HEK293 (cell line): ENCODE data around the gene MRPS2.

Source experiments
- KLF10 ChIP-seq: fragments of 450-650 bp; IDR thresholded peaks from 2 replicates; pipeline ENCODE4 v1.5.1; 2018; ENCODE audit warnings: missing biosample characterization, mild to moderate bottlenecking, missing genetic modification characterization
- ZBTB1 ChIP-seq: fragments of 450-650 bp; formaldehyde crosslinking; IDR thresholded peaks from 2 replicates; pipeline ENCODE4 v1.5.1; 2016; ENCODE audit warnings: missing biosample characterization, missing genetic modification characterization
- ZEB2 ChIP-seq: fragments of 450-650 bp; formaldehyde crosslinking; IDR thresholded peaks from 2 replicates; pipeline ENCODE4 v1.5.1; 2016; ENCODE audit warnings: missing biosample characterization, missing genetic modification characterization
- ZNF529 ChIP-seq: fragments of 450-650 bp; formaldehyde crosslinking; IDR thresholded peaks from 2 replicates; pipeline ENCODE4 v1.5.1; 2017; ENCODE audit warnings: missing genetic modification characterization, missing biosample characterization; ENCODE audit not compliant: insufficient replicate concordance
- ZNF561 ChIP-seq: fragments of 450-650 bp; IDR thresholded peaks from 2 replicates; pipeline ENCODE4 v1.5.1; 2018; ENCODE audit warnings: missing biosample characterization, missing genetic modification characterization, borderline replicate concordance
- ZSCAN30 ChIP-seq: fragments of 450-650 bp; IDR thresholded peaks from 2 replicates; pipeline ENCODE4 v1.5.1; 2018; ENCODE audit warnings: missing biosample characterization, mild to moderate bottlenecking, missing genetic modification characterization, moderate library complexity
- TF ChIP-seq, protein P1 (sequence below): fragments of 450-650 bp; formaldehyde crosslinking; IDR thresholded peaks from 2 replicates; pipeline ENCODE4; 2016; ENCODE audit warnings: missing biosample characterization, missing genetic modification characterization
- TF ChIP-seq, protein P2 (sequence below): fragments of 450-650 bp; formaldehyde crosslinking; IDR thresholded peaks from 2 replicates; pipeline ENCODE4 v1.5.1; 2016; ENCODE audit warnings: missing biosample characterization, missing genetic modification characterization
- TF ChIP-seq, protein P3 (sequence below): fragments of 450-650 bp; formaldehyde crosslinking; IDR thresholded peaks from 2 replicates; pipeline ENCODE4 v1.5.1; 2016; ENCODE audit warnings: missing biosample characterization, missing genetic modification characterization
- TF ChIP-seq, protein P4 (sequence below): fragments of 450-650 bp; formaldehyde crosslinking; IDR thresholded peaks from 2 replicates; pipeline ENCODE4 v1.5.1; 2016; ENCODE audit warnings: missing biosample characterization, missing genetic modification characterization
- TF ChIP-seq, protein P5 (sequence below): fragments of 450-650 bp; formaldehyde crosslinking; IDR thresholded peaks from 2 replicates; pipeline ENCODE4 v1.5.1; 2016; ENCODE audit warnings: missing biosample characterization, missing genetic modification characterization

DNA sequence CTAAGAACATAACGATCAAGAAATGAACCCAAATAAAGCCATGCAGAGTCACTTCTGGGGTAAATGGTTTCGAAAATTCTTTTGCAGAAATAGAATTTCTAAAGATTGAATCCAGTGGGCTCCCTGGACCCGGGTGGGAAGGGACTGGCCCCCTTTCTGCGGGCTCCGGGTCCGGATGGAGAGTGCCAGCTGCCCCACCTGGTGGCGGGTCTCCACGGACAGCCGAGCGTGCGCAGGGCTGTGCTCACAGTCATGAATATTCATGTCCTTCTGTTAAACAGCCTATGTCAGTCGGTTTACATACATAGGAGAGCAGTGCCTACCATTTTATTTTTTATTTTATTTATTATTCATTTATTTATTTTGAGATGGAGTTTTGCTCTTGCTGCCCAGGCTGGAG lies 25.6 kb upstream of the MRPS2 start:
- TF ChIP-seq ZSCAN30 (tag by site-specific recombination): no peak
- TF ChIP-seq, protein P1, sequence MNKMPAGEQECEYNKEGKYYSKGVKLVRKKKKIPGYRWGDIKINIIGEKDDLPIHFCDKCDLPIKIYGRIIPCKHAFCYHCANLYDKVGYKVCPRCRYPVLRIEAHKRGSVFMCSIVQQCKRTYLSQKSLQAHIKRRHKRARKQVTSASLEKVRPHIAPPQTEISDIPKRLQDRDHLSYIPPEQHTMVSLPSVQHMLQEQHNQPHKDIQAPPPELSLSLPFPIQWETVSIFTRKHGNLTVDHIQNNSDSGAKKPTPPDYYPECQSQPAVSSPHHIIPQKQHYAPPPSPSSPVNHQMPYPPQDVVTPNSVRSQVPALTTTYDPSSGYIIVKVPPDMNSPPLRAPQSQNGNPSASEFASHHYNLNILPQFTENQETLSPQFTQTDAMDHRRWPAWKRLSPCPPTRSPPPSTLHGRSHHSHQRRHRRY (tag by site-specific recombination): no peak
- TF ChIP-seq ZNF561 (tag by site-specific recombination): no peak
- TF ChIP-seq, protein P2, sequence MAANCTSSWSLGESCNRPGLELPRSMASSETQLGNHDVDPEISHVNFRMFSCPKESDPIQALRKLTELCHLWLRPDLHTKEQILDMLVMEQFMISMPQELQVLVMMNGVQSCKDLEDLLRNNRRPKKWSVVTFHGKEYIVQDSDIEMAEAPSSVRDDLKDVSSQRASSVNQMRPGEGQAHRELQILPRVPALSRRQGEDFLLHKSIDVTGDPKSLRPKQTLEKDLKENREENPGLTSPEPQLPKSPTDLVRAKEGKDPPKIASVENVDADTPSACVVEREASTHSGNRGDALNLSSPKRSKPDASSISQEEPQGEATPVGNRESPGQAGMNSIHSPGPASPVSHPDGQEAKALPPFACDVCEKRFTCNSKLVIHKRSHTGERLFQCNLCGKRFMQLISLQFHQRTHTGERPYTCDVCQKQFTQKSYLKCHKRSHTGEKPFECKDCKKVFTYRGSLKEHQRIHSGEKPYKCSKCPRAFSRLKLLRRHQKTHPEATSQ: no peak
- TF ChIP-seq, protein P3, sequence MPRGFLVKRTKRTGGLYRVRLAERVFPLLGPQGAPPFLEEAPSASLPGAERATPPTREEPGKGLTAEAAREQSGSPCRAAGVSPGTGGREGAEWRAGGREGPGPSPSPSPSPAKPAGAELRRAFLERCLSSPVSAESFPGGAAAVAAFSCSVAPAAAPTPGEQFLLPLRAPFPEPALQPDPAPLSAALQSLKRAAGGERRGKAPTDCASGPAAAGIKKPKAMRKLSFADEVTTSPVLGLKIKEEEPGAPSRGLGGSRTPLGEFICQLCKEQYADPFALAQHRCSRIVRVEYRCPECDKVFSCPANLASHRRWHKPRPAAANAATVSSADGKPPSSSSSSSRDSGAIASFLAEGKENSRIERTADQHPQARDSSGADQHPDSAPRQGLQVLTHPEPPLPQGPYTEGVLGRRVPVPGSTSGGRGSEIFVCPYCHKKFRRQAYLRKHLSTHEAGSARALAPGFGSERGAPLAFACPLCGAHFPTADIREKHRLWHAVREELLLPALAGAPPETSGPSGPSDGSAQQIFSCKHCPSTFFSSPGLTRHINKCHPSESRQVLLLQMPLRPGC (tag by site-specific recombination): no peak
- TF ChIP-seq, protein P4, sequence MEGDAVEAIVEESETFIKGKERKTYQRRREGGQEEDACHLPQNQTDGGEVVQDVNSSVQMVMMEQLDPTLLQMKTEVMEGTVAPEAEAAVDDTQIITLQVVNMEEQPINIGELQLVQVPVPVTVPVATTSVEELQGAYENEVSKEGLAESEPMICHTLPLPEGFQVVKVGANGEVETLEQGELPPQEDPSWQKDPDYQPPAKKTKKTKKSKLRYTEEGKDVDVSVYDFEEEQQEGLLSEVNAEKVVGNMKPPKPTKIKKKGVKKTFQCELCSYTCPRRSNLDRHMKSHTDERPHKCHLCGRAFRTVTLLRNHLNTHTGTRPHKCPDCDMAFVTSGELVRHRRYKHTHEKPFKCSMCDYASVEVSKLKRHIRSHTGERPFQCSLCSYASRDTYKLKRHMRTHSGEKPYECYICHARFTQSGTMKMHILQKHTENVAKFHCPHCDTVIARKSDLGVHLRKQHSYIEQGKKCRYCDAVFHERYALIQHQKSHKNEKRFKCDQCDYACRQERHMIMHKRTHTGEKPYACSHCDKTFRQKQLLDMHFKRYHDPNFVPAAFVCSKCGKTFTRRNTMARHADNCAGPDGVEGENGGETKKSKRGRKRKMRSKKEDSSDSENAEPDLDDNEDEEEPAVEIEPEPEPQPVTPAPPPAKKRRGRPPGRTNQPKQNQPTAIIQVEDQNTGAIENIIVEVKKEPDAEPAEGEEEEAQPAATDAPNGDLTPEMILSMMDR: peak; percentile 29; the same call in 1 of the 2 replicates
- no peak for TF ChIP-seq ZEB2 (tag by site-specific recombination)
- no peak for TF ChIP-seq ZBTB1 (tag by site-specific recombination)
- TF ChIP-seq ZNF529 (tag by site-specific recombination): no peak
- TF ChIP-seq, protein P5, sequence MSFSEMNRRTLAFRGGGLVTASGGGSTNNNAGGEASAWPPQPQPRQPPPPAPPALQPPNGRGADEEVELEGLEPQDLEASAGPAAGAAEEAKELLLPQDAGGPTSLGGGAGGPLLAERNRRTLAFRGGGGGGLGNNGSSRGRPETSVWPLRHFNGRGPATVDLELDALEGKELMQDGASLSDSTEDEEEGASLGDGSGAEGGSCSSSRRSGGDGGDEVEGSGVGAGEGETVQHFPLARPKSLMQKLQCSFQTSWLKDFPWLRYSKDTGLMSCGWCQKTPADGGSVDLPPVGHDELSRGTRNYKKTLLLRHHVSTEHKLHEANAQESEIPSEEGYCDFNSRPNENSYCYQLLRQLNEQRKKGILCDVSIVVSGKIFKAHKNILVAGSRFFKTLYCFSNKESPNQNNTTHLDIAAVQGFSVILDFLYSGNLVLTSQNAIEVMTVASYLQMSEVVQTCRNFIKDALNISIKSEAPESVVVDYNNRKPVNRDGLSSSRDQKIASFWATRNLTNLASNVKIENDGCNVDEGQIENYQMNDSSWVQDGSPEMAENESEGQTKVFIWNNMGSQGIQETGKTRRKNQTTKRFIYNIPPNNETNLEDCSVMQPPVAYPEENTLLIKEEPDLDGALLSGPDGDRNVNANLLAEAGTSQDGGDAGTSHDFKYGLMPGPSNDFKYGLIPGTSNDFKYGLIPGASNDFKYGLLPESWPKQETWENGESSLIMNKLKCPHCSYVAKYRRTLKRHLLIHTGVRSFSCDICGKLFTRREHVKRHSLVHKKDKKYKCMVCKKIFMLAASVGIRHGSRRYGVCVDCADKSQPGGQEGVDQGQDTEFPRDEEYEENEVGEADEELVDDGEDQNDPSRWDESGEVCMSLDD (tag by site-specific recombination): no peak
- TF ChIP-seq KLF10 (tag by site-specific recombination): no peak
